Measurements from ENCODE around the gene FAIM2.

Gene FAIM2

GRCh38 chr12:49917166-49917787, 13.6 kb upstream of the FAIM2 start:
- DNase-seq = no peak

- no peak for DNase-seq
Observed at GRCh38 chr12:49916129-49916919, 12.6 kb upstream of the FAIM2 start.

GRCh38 chr12:49912345-49913255, 8.9 kb upstream of the FAIM2 start:
- no peak for DNase-seq

DNA sequence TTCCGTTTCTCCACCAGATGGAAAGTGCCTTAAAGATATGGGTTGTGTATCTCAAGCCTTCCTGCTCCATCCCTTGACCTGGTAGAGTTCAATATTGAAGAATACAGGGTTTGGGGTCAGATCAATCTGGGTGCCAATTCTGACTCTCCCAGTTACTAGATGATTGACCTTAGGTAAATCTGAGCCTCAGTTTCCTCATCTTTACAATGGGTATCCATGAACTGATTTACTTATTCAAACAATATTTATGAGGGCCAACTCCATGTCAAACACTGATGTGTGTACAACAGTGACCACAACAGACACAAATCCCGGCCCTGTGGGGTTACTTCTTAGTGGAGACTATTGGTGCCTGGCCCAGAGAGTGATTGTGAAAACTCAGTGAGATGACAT, 7.5 kb upstream of the FAIM2 start:
- DNase-seq = no peak

DNA sequence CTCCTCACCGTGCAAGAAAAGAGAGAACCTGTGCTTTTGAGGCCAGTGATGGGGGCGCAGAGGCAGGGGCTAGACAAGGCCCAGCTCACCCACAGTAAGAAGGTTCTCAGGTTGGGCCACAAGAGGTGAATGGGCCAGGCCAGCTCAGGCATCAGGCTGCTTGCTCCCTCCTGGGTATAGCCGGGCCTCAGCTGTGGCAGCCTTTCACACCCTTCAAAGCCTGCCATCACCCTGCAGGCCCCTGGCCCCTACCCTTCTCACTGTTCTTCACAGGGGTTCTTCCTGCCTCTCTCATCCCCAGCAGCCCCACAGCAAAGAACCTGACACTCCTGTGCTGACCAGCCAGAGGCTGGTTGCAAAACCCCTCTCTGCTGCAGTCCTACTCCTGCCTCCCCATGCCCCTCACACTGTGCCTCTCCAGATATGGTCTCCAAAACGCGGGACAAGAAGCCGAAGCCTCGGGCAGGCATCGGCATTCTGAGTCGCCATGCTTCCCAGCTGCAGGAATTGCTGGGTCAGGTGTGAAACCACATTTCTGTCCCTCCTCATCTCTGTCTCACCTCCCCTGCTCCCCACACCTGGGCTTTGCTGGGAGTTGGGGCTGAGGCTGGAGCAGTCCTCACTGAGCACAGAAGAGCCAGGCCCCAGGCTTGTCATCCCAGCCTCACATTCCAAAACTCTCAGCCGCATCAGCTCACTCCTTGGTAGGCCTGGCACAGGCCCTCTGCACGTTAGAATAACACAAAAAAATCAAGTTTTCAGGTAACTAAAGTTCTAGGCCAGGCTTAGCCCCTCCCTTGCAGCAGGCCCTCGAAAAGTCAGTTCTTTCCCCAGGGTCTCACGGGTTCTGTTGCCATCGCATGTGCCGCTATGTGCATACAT, 6.9 kb upstream of the FAIM2 start:
- DNase-seq = no peak

- peak; percentile 51 for DNase-seq
Observed at GRCh38 chr12:49909826-49910225, 6.1 kb upstream of the FAIM2 start.

GRCh38 chr12:49909356-49909755, 5.7 kb upstream of the FAIM2 start:
- no peak for DNase-seq

DNA sequence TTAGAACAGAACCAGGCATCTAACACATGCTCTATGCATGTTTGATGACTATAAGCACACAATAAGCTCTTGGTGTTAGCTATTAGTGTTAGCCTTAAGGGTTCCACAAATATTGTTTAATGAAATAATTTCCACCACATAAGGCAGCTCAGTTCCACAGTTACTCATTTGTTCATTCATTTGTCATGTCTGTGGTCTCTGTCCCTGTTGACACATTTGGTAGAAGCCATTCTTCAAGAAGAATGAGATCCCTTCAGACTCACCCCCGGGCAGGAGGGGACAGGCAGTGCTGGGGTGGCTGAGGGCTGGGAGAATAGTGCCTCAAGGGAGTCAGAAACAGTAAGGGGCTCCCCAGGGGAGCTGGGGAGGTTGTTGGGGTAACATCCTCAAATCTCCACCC, 3.7 kb upstream of the FAIM2 start:
- DNase-seq = no peak

DNA sequence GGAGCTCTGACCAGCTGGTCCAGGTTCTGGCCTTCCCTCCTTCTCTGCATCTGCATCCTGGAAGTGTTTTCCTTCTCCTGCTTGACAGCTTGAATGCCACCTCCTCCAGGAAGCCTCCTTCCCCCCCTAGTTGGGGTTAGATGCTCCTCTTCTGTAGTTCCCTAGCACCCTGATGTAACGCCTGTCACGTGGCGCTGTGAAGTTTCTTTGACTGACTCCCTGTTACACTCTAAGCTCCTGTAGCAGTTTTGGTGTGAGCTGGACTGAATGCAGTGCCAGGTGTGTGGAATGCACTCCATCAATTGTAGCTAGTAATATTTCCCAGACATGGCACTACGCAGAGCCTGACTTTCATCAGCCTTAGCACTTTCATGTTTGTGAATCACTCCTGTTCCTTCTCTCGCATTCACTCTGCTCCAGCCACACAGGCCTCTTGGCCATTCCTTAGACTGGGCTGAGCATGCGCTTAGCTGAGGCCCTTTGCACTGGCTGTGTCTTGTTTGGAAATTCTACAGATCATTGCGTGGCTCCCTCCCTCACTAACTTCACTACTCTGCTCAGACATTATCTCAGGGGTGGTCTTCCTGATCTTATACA, 2.1 kb upstream of the FAIM2 start:
- no peak for DNase-seq

- DNase-seq = no peak
Observed at GRCh38 chr12:49904601-49905000, 901 bp upstream of the FAIM2 start.

DNA sequence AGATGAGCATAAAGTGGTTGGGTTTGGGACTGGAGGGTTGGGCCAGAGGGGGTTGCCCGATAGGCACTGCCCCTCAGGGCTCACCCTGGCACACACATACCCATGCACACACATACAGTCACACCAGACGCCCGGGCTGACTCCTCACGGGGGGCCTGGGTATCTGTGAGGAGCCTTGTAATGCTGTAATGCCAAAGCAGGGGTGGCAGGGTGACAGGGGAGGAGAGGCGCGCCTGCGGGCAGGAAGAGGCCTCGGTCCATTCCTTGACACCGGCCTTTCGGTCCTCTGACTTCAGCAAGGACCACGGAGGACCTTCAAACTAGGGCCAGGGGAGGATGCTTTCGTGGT, 375 bp downstream of the FAIM2 start:
- no peak for DNase-seq

DNA sequence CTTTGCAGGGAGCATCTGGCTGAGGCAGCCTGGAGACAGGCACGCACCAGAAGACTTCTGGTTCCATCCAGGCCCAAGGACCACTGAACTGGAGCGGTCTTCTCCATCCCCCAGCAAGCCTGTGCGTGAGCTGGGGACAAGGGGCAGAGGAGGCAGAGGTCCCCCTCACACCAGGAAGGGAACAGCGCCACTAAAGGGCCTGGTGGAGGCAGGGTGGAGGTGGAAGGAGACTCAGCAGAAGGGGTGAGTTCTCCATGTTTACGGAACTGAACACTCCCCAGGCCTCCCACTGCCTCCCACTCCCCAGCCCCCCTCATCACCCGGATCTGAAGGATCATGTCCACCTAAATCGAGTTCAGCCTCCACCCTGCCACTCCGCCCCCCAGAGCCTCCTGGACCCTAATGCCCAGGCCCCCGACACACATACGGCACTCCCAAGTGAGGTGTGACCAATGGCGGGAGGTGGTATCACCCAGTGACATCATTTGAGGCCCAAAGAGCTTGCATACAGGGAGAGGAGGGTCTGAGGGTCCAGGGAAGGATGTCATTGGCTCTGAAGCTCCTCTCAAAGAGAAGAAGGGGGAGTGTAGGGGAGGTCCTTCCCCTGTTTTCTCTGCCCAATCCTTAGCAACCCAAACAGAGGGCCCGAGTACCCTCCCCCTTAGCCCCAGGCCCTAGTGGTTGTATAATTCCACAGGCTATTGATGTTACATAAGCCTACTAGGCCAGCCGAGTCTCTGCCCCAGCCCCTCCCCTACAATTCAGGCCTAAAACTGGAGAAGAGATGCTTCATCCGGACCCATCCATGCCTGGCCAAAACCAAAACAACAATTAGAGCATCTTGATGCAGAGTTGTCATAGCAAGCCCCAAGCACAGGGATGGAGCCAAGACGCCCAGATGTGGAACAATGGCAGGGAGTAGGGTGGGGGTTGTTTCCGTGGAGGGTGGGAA, 1.0 kb downstream of the FAIM2 start:
- no peak for DNase-seq

- DNase-seq = no peak
Observed at GRCh38 chr12:49901986-49902385, 1.7 kb downstream of the FAIM2 start.

DNA sequence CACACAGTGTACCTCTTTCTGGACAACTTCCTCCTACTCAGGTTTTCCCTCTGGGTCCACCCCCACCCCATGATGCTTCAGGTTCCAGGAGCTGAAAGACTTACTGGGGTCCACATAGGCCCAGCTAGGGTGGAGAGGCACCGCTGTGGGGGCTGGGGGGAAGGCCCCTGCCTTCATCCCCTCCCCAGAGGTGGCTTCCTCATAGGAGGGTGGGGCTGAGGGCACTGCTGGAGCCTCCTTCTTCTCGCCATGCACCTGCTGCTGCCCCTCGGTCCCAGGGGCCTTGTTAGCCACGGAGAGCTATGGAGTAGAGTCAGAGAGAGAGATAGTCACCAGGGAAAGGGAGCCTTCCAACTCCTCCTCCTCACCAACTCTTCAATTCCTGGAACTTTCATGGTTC, 2.7 kb downstream of the FAIM2 start:
- DNase-seq = no peak

- no peak for DNase-seq
Observed at GRCh38 chr12:49900371-49900770, 3.3 kb downstream of the FAIM2 start.

DNA sequence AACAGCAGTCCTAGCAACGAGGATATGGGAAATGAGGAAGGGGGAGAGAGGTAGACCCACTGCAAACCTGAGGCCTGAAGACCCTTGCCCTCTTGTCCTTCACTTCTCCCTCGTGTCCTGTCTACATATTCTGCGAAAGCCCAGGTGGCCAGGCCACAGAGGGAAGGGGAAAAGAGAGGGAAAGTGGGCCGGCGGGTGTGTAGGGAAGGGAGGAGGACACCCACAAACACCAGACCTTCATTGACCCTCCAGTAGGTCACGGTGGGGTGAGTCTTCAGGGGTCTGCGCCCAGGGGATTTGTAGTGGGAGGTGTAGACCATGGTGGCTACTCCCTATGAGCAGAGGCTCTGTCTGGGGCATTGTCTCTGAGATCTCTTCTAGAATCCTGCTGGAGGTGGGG, 3.8 kb downstream of the FAIM2 start:
- no peak for DNase-seq

GRCh38 chr12:49899286-49899843, 4.3 kb downstream of the FAIM2 start:
- no peak for DNase-seq

DNA sequence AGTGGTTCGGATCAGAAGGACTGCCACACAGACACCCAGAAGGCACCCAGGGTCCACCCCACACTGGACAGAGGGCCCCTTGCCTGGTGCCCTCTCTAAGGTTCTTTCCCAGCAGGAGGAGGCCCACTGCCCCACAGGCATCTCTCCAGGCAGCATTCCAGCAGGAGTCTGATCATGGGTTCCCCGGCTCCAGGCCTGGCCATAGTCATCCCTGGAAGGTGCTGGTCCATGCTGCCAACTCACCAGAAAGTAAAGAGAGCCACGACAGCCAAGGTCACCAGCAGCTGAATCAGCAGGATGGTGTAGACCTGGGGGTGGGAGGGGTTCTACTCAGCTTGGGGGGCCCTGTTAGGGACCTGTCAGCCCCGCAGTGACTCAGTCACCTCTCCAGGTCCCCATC, 6.4 kb downstream of the FAIM2 start:
- no peak for DNase-seq

DNA sequence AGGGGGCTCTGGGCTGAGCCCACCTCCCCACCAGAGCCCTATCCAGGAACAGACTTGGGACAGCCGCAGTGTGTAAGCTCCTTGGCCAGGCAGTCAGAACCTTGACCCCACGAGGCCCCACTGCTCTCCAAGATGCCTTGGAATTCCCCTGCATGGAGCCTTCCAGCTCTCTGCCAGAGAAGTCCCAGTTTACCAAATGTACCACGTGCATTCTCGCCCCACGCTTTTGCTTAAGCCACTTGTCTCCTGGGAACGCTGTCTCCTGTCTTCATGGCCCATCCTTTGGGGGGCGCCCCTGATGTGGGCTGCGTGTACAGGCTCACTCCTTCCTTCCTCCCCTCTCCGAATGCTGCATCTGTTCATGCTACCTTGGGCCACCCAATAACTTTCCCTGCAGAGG, 7.9 kb downstream of the FAIM2 start:
- no peak for DNase-seq

- no peak for DNase-seq
Observed at GRCh38 chr12:49894751-49895148, 8.9 kb downstream of the FAIM2 start.
